SK-N-SH treated with all-trans-retinoic acid at 6 μM for 48 hours (cell line): ENCODE measurements around the gene ZBTB7B.

Experiments
- ATAC-seq: fragments of 200-7000 bp; cut with Tn5 transposase; 3 replicates; pipeline ENCODE4 v1.9.1; 2020; ENCODE audit warnings: mild to moderate bottlenecking, moderate library complexity
- ARNTL ChIP-seq: fragments of 450-650 bp; formaldehyde crosslinking; IDR thresholded peaks from 2 replicates; pipeline ENCODE4 v1.5.0; 2020; ENCODE audit warnings: low read depth, mild to moderate bottlenecking, moderate library complexity, borderline replicate concordance
- BACH2 ChIP-seq: fragments of 250-450 bp; sonication (Bioruptor Pico); IDR thresholded peaks from 2 replicates; pipeline ENCODE4 v1.9.0; 2021; ENCODE audit warnings: mild to moderate bottlenecking, borderline replicate concordance
- GLIS3 ChIP-seq: fragments of 250-450 bp; sonication (Bioruptor Pico); IDR thresholded peaks from 2 replicates; pipeline ENCODE4 v1.5.0; 2020; ENCODE audit warnings: mild to moderate bottlenecking, moderate library complexity
- ISL1 ChIP-seq: fragments of 250-450 bp; sonication (Bioruptor Pico); IDR thresholded peaks from 2 replicates; pipeline ENCODE4 v2.1.2; 2022; ENCODE audit warnings: mild to moderate bottlenecking, moderate library complexity
- OSR1 ChIP-seq: fragments of 250-450 bp; sonication (Bioruptor Pico); IDR thresholded peaks from 2 replicates; pipeline ENCODE4 v1.8.0; 2022; ENCODE audit warnings: moderate library complexity, mild to moderate bottlenecking, inconsistent platforms
- PPARA ChIP-seq: fragments of 250-450 bp; sonication (Bioruptor Pico); IDR thresholded peaks from 2 replicates; pipeline ENCODE4 v1.5.0; 2020; ENCODE audit warnings: mild to moderate bottlenecking, borderline replicate concordance
- RARB ChIP-seq: fragments of 250-450 bp; sonication (Bioruptor Pico); IDR thresholded peaks from 2 replicates; pipeline ENCODE4 v1.8.0; 2021; ENCODE audit warnings: mild to moderate bottlenecking, moderate library complexity
- SNAI2 ChIP-seq: fragments of 250-450 bp; sonication (Bioruptor Pico); IDR thresholded peaks from 2 replicates; pipeline ENCODE4 v1.5.0; 2020; ENCODE audit warnings: mild to moderate bottlenecking, moderate library complexity
- TCF4 ChIP-seq: fragments of 250-450 bp; sonication (Bioruptor Pico); IDR thresholded peaks from 2 replicates; pipeline ENCODE4 v1.8.0; 2021; ENCODE audit warnings: mild to moderate bottlenecking, moderate library complexity, borderline replicate concordance
- TOX ChIP-seq: fragments of 250-450 bp; sonication (Bioruptor Pico); IDR thresholded peaks from 2 replicates; pipeline ENCODE4 v1.8.0; 2021; ENCODE audit warnings: mild to moderate bottlenecking, moderate library complexity, borderline replicate concordance
- ZNF565 ChIP-seq: fragments of 450-650 bp; formaldehyde crosslinking; conservative IDR thresholded peaks from 2 replicates; pipeline ENCODE4 v1.5.0; 2020; ENCODE audit warnings: low read depth, mild to moderate bottlenecking, moderate library complexity
- ZNF70 ChIP-seq: fragments of 450-650 bp; formaldehyde crosslinking; IDR thresholded peaks from 2 replicates; pipeline ENCODE4 v1.5.0; 2020; ENCODE audit warnings: mild to moderate bottlenecking, moderate library complexity
- ZNF8 ChIP-seq: fragments of 450-650 bp; formaldehyde crosslinking; IDR thresholded peaks from 2 replicates; pipeline ENCODE4 v1.5.0; 2020; ENCODE audit warnings: mild to moderate bottlenecking, moderate library complexity
- TF ChIP-seq, protein P1 (sequence below): fragments of 250-450 bp; sonication (Bioruptor Pico); IDR thresholded peaks from 2 replicates; pipeline ENCODE4 v1.5.0; 2020; ENCODE audit warnings: mild to moderate bottlenecking, moderate library complexity
- TF ChIP-seq, protein P2 (sequence below): fragments of 250-450 bp; sonication (Bioruptor Pico); IDR thresholded peaks from 2 replicates; pipeline ENCODE4 v1.8.0; 2020; ENCODE audit warnings: mild to moderate bottlenecking, moderate library complexity, borderline replicate concordance
- TF ChIP-seq, protein P3 (sequence below): fragments of 250-450 bp; sonication (Bioruptor Pico); IDR thresholded peaks from 2 replicates; pipeline ENCODE4 v1.5.1; 2021; ENCODE audit warnings: mild to moderate bottlenecking, moderate library complexity
- TF ChIP-seq, protein P4 (sequence below): fragments of 250-450 bp; sonication (Bioruptor Pico); IDR thresholded peaks from 2 replicates; pipeline ENCODE4 v1.5.1; 2020; ENCODE audit warnings: low read depth, mild to moderate bottlenecking, moderate library complexity

Gene ZBTB7B

DNA sequence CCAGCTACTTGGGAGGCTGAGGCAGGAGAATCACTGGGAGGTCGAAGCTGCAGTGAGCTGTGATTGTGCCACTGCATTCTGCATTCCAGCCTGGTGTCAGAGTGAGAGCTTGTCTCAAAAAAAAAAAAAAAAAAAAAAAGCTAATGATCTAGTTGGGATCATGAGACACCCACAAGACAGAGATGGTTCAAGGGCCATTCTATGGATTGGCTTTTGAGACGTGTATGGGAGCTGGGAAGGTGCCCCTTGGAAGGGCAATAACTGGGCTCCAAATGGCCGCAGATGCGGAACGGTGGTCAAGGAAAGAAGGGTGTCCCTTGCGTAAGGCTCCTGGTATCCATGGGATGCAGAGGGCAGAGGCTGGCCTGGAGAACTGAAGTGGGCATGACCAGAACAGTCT lies 41.8 kb downstream of the ZBTB7B start:
- TF ChIP-seq SNAI2 (CRISPR knock-in tag) (no peak), ZNF70 (no peak)
- TF ChIP-seq, protein P1, sequence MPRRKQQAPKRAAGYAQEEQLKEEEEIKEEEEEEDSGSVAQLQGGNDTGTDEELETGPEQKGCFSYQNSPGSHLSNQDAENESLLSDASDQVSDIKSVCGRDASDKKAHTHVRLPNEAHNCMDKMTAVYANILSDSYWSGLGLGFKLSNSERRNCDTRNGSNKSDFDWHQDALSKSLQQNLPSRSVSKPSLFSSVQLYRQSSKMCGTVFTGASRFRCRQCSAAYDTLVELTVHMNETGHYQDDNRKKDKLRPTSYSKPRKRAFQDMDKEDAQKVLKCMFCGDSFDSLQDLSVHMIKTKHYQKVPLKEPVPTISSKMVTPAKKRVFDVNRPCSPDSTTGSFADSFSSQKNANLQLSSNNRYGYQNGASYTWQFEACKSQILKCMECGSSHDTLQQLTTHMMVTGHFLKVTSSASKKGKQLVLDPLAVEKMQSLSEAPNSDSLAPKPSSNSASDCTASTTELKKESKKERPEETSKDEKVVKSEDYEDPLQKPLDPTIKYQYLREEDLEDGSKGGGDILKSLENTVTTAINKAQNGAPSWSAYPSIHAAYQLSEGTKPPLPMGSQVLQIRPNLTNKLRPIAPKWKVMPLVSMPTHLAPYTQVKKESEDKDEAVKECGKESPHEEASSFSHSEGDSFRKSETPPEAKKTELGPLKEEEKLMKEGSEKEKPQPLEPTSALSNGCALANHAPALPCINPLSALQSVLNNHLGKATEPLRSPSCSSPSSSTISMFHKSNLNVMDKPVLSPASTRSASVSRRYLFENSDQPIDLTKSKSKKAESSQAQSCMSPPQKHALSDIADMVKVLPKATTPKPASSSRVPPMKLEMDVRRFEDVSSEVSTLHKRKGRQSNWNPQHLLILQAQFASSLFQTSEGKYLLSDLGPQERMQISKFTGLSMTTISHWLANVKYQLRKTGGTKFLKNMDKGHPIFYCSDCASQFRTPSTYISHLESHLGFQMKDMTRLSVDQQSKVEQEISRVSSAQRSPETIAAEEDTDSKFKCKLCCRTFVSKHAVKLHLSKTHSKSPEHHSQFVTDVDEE (CRISPR knock-in tag), result no peak
- TF ChIP-seq, all 23 proteins: peak for 0
- ATAC-seq, result no peak

DNA sequence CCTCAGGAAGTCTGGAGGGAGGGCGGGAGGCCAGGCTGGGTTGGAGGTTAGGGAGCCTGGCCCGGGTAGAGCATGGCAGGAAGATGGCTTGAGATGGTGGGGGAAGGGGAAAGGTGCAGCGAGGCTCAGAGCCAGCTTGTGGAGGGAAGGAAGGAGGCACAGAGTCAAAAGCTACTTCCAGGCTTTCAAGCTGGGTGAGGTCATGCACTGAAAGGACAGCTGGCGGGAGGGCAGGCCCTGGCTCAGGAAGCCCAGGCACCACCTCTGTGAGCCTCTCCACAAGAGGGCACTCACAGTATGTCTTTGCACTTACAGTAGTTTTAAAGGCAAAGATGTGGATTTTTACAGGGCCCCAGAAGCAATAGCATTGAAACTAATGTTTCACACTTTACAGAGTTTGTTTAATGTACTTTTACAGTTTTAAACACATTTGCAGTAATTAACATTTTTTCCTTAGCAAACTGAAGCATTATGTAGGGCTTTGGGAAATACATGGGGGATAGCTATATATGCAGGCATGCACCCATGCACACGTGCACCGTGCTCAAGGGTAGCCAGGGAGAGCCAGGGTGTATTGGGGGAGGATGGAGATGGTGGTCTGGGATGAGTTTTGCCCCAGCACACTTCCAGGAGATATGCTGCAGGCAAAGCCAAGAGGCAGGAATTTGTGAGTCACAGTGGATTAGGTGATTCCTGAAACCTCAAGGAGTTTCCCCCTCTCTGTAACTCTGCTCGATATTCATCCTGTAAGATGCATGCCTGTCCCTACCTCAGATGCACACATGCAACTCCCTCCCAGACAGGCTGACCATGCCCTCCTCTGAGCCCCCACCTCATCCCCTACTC lies 42.4 kb downstream of the ZBTB7B start:
- TF ChIP-seq ZNF565 (CRISPR knock-in tag), result no peak
- TF ChIP-seq ZNF70, result peak; percentile 87
- ATAC-seq, result peak; percentile 97

DNA sequence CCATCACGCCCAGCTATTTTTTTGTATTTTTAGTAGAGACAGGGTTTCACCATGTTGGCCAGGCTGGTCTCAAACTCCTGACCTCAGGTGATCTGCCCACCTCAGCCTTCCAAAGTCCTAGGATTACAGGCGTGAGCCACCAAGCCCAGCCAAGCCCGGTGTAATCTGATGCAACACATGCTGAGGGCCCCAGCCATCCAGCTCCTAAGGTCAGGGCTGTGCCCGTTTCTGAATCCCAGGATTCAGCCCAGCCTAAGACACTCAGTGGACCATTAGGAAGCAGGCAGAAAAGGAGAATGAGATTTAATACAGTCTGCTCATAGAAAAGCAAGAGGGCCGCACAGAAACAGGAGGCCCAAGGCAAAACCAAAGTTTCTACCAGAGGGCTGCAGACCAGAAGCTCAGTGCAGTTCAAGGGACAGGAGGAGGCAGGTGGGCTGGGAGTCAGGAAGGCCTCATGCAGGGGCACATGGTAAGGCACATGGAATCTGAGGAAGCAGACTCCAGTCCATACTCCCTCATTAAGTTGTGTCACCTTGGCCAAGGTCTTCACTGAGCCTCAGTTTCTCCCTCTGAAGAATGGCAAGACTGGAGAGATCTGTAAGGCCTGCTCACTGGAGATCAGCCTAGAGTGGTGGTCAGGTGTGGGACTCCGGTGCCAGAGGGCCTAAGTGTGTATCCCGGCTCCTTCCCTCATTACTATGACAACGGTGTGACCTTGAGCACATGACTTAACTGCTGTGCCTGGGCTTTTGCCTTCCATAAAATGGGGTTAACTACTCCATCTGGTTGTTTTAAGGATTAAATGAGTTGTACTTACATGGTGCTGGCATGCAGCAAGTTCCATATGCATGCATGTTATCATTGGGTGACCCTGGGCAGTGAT lies 46.1 kb downstream of the ZBTB7B start:
- ATAC-seq, result no peak
- TF ChIP-seq GLIS3 (CRISPR knock-in tag) (no peak), ZNF8 (CRISPR knock-in tag) (no peak), ZNF565 (CRISPR knock-in tag) (no peak)

DNA sequence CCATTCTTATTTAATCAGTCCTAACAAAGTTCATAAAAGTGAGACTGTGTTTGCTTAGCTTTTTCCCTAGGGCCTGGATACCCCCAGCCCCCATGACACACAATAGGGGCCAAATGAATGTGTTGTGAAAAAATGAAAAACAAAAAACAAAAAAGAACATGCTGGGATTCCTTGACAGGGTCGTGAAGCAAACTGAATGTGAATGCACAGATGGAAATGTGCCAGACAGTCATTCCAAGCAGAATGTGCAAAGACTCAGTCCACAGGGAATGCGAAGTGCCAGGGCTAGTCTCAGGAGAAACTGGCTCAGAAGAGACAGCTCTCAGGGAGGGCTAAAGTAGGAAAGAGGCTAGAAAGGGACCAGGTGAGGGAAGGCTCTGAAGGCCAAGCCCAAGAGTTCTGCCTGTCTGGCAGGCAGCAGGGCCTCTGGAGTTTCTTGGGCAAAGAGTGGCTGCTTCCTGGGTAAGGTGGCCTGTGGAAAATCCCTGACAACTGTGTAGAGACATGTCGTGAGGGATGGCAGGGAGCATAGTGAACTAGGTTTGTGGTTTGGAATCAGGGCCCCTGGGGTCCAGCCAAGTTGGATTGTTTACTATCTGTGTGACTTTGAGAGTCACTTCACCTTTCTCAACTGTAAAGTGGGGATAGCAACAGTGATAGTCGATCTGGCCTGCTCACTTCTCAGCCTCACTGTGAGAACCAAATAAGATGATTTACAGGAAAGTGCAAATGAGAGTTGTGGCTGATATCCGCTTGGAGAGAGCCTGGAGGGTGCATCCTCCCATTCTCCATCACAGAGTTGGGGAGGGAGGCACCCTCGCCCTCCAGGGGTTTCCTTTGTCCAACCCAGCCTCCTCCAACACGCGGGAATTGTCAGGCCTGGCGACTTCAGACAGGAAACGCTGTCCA lies 47.3 kb downstream of the ZBTB7B start:
- ATAC-seq, result peak; percentile 5
- TF ChIP-seq ZNF8 (CRISPR knock-in tag), result no peak
- TF ChIP-seq, protein P2, sequence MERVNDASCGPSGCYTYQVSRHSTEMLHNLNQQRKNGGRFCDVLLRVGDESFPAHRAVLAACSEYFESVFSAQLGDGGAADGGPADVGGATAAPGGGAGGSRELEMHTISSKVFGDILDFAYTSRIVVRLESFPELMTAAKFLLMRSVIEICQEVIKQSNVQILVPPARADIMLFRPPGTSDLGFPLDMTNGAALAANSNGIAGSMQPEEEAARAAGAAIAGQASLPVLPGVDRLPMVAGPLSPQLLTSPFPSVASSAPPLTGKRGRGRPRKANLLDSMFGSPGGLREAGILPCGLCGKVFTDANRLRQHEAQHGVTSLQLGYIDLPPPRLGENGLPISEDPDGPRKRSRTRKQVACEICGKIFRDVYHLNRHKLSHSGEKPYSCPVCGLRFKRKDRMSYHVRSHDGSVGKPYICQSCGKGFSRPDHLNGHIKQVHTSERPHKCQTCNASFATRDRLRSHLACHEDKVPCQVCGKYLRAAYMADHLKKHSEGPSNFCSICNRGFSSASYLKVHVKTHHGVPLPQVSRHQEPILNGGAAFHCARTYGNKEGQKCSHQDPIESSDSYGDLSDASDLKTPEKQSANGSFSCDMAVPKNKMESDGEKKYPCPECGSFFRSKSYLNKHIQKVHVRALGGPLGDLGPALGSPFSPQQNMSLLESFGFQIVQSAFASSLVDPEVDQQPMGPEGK (CRISPR knock-in tag), result no peak
- TF ChIP-seq, protein P3, sequence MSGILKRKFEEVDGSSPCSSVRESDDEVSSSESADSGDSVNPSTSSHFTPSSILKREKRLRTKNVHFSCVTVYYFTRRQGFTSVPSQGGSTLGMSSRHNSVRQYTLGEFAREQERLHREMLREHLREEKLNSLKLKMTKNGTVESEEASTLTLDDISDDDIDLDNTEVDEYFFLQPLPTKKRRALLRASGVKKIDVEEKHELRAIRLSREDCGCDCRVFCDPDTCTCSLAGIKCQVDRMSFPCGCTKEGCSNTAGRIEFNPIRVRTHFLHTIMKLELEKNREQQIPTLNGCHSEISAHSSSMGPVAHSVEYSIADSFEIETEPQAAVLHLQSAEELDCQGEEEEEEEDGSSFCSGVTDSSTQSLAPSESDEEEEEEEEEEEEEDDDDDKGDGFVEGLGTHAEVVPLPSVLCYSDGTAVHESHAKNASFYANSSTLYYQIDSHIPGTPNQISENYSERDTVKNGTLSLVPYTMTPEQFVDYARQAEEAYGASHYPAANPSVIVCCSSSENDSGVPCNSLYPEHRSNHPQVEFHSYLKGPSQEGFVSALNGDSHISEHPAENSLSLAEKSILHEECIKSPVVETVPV (CRISPR knock-in tag), result no peak
- TF ChIP-seq, protein P4, sequence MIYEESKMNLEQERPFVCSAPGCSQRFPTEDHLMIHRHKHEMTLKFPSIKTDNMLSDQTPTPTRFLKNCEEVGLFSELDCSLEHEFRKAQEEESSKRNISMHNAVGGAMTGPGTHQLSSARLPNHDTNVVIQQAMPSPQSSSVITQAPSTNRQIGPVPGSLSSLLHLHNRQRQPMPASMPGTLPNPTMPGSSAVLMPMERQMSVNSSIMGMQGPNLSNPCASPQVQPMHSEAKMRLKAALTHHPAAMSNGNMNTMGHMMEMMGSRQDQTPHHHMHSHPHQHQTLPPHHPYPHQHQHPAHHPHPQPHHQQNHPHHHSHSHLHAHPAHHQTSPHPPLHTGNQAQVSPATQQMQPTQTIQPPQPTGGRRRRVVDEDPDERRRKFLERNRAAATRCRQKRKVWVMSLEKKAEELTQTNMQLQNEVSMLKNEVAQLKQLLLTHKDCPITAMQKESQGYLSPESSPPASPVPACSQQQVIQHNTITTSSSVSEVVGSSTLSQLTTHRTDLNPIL (CRISPR knock-in tag), result no peak
- TF ChIP-seq ZNF70, result no peak
- no peak for TF ChIP-seq RARB (CRISPR knock-in tag)
- TF ChIP-seq BACH2 (CRISPR knock-in tag), result no peak
- TF ChIP-seq PPARA, result no peak
- no peak for TF ChIP-seq ARNTL (CRISPR knock-in tag)
- TF ChIP-seq TOX (CRISPR knock-in tag), result no peak
- TF ChIP-seq OSR1, result no peak
- TF ChIP-seq TCF4 (CRISPR knock-in tag), result no peak
- no peak for TF ChIP-seq ZNF565 (CRISPR knock-in tag)
- TF ChIP-seq, protein P1 (CRISPR knock-in tag), result no peak
- no peak for TF ChIP-seq ISL1 (CRISPR knock-in tag)
